ENCODE data around the gene CUBN. TPM values are rescaled to one million over a fixed set of nuclear protein-coding genes. Genes with fewer than 3 reads are reported as not detected.

Gene CUBN
- total RNA-seq, 4 donors from 2014 or later, result 0.27 to 3.6 (median 0.96) TPM

DNA sequence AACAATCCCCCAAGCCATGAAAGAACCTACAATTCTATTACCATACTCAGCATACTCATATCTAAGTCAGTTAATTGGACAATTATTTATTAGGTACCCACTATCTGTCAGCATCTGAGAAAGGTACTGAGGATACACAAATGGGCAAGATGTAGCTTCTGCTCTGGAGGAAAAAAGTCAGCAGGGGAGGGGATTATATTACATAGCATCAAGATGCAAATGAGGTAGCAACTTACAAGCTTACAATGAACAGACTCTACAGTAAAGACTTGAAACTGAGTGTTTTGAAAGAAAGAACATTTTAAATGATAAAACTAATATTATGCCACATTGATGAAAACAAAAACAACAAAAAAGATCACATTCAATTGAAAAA, 10.8 kb upstream of the CUBN start:
- Histone ChIP-seq H3K36me3 (no peaks in the 10 kb centered on the region), H3K27ac (no peak overlapping the region), H3K27me3 (no peaks in the 10 kb centered on the region), H3K4me1 (no peaks in the 10 kb centered on the region), H3K9me3 (no peaks in the 10 kb centered on the region), H3K4me3 (no peak overlapping the region)
- no peak for DNase-seq
- TF ChIP-seq, protein P1, sequence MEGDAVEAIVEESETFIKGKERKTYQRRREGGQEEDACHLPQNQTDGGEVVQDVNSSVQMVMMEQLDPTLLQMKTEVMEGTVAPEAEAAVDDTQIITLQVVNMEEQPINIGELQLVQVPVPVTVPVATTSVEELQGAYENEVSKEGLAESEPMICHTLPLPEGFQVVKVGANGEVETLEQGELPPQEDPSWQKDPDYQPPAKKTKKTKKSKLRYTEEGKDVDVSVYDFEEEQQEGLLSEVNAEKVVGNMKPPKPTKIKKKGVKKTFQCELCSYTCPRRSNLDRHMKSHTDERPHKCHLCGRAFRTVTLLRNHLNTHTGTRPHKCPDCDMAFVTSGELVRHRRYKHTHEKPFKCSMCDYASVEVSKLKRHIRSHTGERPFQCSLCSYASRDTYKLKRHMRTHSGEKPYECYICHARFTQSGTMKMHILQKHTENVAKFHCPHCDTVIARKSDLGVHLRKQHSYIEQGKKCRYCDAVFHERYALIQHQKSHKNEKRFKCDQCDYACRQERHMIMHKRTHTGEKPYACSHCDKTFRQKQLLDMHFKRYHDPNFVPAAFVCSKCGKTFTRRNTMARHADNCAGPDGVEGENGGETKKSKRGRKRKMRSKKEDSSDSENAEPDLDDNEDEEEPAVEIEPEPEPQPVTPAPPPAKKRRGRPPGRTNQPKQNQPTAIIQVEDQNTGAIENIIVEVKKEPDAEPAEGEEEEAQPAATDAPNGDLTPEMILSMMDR (IDR thresholded peaks at IDR 0.05 in 4 of 5, conservative IDR thresholded peaks at IDR 0.05 in 1 of 5), result no peak
- TF ChIP-seq POLR2A (IDR thresholded peaks at IDR 0.05), result no peak
- intact Hi-C loops (cut with DNase I; ENCODE audit: low total_unique reads), result no loop called here
- in situ Hi-C loops (cut with MboI; ENCODE audit: low sequenced_read_pairs in 4 of 4), result no loop called here
- no peak for ATAC-seq

DNA sequence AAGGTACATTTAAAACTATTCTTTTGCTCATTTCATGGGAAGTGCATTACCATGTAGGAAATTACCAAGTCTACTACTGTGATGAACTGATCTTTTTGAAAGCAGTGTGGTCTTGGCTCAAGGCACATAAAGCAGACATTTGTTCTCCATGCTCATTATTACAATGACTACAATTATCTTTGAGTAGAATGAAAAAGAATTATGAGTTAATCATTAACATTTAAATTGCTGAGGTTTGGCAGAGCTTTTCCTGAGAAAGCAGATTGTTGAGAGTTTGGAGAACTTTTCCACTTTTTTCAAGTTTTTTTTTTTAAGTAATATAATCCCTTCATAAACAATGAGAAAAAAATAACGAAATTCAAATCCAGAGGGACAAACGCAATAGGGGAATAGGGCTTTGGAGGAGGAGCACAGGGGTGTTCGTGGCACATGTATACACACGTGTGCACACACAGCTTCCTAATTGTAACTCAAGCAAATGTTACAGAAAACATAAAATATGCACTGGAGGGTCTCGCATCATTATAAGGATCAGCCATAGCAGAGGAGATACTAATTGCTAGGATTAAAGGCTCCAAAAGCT, 8.9 kb upstream of the CUBN start:
- DNase-seq (no peak), ATAC-seq (no peak)
- Histone ChIP-seq H3K27ac (no peak overlapping the region), H3K27me3 (no peaks in the 10 kb centered on the region), H3K36me3 (no peaks in the 10 kb centered on the region), H3K4me3 (no peak overlapping the region), H3K4me1 (no peaks in the 10 kb centered on the region), H3K9me3 (no peaks in the 10 kb centered on the region)
- in situ Hi-C loops (cut with MboI; ENCODE audit: low sequenced_read_pairs in 4 of 4), result no loop called here
- intact Hi-C loops (cut with DNase I; ENCODE audit: low total_unique reads), result no loop called here
- TF ChIP-seq, protein P1 (IDR thresholded peaks at IDR 0.05 in 4 of 5, conservative IDR thresholded peaks at IDR 0.05 in 1 of 5), result no peak
- TF ChIP-seq POLR2A (IDR thresholded peaks at IDR 0.05), result no peak

GRCh38 chr10:17134737-17135260, 5.2 kb upstream of the CUBN start:
- no peaks in the 10 kb centered on the region for H3K36me3 ChIP-seq
- H3K4me1 ChIP-seq, result no peaks in the 10 kb centered on the region
- H3K27ac ChIP-seq, result no peak overlapping the region
- in situ Hi-C loops (cut with MboI; ENCODE audit: low sequenced_read_pairs in 4 of 4) (no loop called here), intact Hi-C loops (cut with DNase I; ENCODE audit: low total_unique reads) (no loop called here)
- no peaks in the 10 kb centered on the region for H3K9me3 ChIP-seq
- DNase-seq (no peak), ATAC-seq (no peak)
- no peaks in the 10 kb centered on the region for H3K27me3 ChIP-seq
- H3K4me3 ChIP-seq, result no peak overlapping the region
- TF ChIP-seq, protein P1 (IDR thresholded peaks at IDR 0.05 in 4 of 5, conservative IDR thresholded peaks at IDR 0.05 in 1 of 5), result no peak
- no peak for TF ChIP-seq POLR2A (IDR thresholded peaks at IDR 0.05)

GRCh38 chr10:17134282-17134681, 4.7 kb upstream of the CUBN start:
- Histone ChIP-seq H3K4me3 (no peak overlapping the region), H3K36me3 (no peaks in the 10 kb centered on the region), H3K4me1 (no peaks in the 10 kb centered on the region), H3K9me3 (no peaks in the 10 kb centered on the region), H3K27ac (no peak overlapping the region), H3K27me3 (no peaks in the 10 kb centered on the region)
- DNase-seq (no peak), ATAC-seq (no peak)
- TF ChIP-seq, protein P1 (IDR thresholded peaks at IDR 0.05 in 4 of 5, conservative IDR thresholded peaks at IDR 0.05 in 1 of 5), result no peak
- no peak for TF ChIP-seq POLR2A (IDR thresholded peaks at IDR 0.05)
- in situ Hi-C loops (cut with MboI; ENCODE audit: low sequenced_read_pairs in 4 of 4), result no loop called here
- intact Hi-C loops (cut with DNase I; ENCODE audit: low total_unique reads), result no loop called here

DNA sequence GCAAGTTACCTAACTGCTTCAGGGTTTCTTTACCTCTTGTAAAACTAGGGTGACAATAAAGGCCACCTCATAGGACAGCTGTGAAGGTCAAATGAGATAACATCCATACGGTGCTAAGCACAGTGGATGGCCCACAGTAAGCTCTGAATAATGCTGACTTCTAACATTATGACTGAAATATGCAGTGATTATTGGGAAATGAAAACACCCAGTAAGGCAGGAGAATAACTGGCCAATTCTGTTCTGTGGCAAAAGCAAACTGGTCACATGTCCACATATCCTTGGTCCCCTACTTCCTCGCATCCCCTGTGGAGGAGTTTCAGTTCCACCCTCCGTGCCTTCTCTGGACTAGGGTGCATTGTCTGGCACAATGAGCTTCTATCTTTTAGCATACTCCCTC, 1.4 kb downstream of the CUBN start:
- Histone ChIP-seq H3K27ac (no peak overlapping the region), H3K4me3 (no peak overlapping the region), H3K9me3 (no peaks in the 10 kb centered on the region), H3K4me1 (no peaks in the 10 kb centered on the region), H3K36me3 (no peaks in the 10 kb centered on the region), H3K27me3 (no peaks in the 10 kb centered on the region)
- intact Hi-C loops (cut with DNase I; ENCODE audit: low total_unique reads), result no loop called here
- TF ChIP-seq, protein P1 (IDR thresholded peaks at IDR 0.05 in 4 of 5, conservative IDR thresholded peaks at IDR 0.05 in 1 of 5), result no peak
- no peak for TF ChIP-seq POLR2A (IDR thresholded peaks at IDR 0.05)
- ATAC-seq, result no peak
- in situ Hi-C loops (cut with MboI; ENCODE audit: low sequenced_read_pairs in 4 of 4), result no loop called here
- DNase-seq, result no peak

Measured in gastrocnemius medialis (tissue), 4 donors.